Lower leg skin (tissue), 3 donors: ENCODE data around the gene TBC1D22A.

Experiments
- POLR2A ChIP-seq, 2 donors: fragments of 450-650 bp; IDR thresholded peaks; one replicate each; pipeline ENCODE4 v1.6.1; 2016 to 2017; ENCODE audit warnings: antibody characterized with exemption in 2 of 2, mild to moderate bottlenecking in 1 of 2, moderate library complexity in 1 of 2
- TF ChIP-seq, protein P1 (sequence below), 3 donors: fragments of 450-650 bp; IDR thresholded peaks; one replicate each; pipeline ENCODE4 v1.5.1; 2016; ENCODE audit warnings: antibody characterized with exemption in 3 of 3, mild to moderate bottlenecking in 3 of 3, moderate library complexity in 2 of 3

DNA sequence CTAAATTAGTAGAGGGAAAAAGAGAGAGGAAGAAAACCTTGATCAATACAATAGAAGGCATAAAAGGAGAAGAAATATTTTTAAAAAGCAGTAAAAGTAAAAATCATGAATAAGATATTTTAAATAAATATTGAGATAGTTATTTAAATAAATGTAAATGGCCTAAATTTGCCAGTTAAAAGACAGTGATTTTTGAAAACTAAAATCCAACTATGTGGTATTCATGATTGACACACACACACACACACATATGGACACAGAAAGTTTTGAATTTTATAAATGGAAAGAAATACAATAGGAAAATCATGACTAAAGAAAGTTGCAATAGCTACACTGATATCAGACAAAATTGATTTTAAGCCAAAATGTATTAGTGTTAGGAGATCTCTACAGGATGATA is 313.1 kb downstream of the TBC1D22A start:
- TF ChIP-seq, protein P1, sequence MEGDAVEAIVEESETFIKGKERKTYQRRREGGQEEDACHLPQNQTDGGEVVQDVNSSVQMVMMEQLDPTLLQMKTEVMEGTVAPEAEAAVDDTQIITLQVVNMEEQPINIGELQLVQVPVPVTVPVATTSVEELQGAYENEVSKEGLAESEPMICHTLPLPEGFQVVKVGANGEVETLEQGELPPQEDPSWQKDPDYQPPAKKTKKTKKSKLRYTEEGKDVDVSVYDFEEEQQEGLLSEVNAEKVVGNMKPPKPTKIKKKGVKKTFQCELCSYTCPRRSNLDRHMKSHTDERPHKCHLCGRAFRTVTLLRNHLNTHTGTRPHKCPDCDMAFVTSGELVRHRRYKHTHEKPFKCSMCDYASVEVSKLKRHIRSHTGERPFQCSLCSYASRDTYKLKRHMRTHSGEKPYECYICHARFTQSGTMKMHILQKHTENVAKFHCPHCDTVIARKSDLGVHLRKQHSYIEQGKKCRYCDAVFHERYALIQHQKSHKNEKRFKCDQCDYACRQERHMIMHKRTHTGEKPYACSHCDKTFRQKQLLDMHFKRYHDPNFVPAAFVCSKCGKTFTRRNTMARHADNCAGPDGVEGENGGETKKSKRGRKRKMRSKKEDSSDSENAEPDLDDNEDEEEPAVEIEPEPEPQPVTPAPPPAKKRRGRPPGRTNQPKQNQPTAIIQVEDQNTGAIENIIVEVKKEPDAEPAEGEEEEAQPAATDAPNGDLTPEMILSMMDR (IDR thresholded peaks at IDR 0.05), result no peak
- no peak for TF ChIP-seq POLR2A (IDR thresholded peaks at IDR 0.05)
